Heart left ventricle (tissue), 16 donors: ENCODE data around the gene RAD54L. TPM values are rescaled to one million over a fixed set of nuclear protein-coding genes. Genes with fewer than 3 reads are reported as not detected.
A peak's percentile ranks its signal among the peaks of the same experiment; 100 is the strongest.

Source experiments
- ATAC-seq, 4 donors: fragments of 200-7000 bp; cut with Tn5 transposase; one replicate each; pipeline ENCODE4 v1.9.1; 2020 to 2022; ENCODE audit warnings: moderate library complexity in 4 of 4, mild to moderate bottlenecking in 3 of 4, moderate number of reproducible peaks in 1 of 4
- DNase-seq, 5 donors: peaks; one replicate each; pipeline ENCODE4 v3.0.0-alpha.2; 2020
- H3K27ac ChIP-seq, 12 donors: fragments of 200-600 bp; sonication (generic) in 4 of 12; one replicate each; pipeline versions ENCODE4 v1.5.0 to v1.8.0; 2016 to 2022; ENCODE audit warnings: mild to moderate bottlenecking in 2 of 12
- H3K27me3 ChIP-seq, 9 donors: fragments of 200-600 bp; sonication (generic) in 2 of 9; one replicate each; pipeline versions ENCODE4 v1.5.1 to v1.8.0; 2016 to 2022; ENCODE audit warnings: mild to moderate bottlenecking in 3 of 9
- H3K36me3 ChIP-seq, 9 donors: fragments of 200-600 bp; sonication (generic) in 2 of 9; one replicate each; pipeline versions ENCODE4 v1.5.0 to v1.8.0; 2018 to 2022; ENCODE audit warnings: mild to moderate bottlenecking in 2 of 9
- H3K4me1 ChIP-seq, 12 donors: fragments of 200-600 bp; sonication (generic) in 4 of 12; one replicate each; pipeline versions ENCODE4 v1.5.0 to v1.8.0; 2016 to 2022; ENCODE audit warnings: mild to moderate bottlenecking in 3 of 12
- H3K4me3 ChIP-seq, 12 donors: fragments of 200-600 bp; sonication (generic) in 4 of 12; one replicate each; pipeline versions ENCODE4 v1.5.0 to v1.8.0; 2017 to 2022; ENCODE audit warnings: mild to moderate bottlenecking in 9 of 12, moderate library complexity in 4 of 12
- H3K9me3 ChIP-seq, 12 donors: fragments of 200-600 bp; sonication (generic) in 4 of 12; one replicate each; pipeline versions ENCODE4 v1.5.0 to v1.8.0; 2016 to 2022; ENCODE audit warnings: mild to moderate bottlenecking in 1 of 12
- POLR2A ChIP-seq, 2 donors: fragments of 450-650 bp; IDR thresholded peaks; one replicate each; pipeline ENCODE4 v1.6.1; 2017; ENCODE audit warnings: antibody characterized with exemption in 2 of 2, mild to moderate bottlenecking in 2 of 2, moderate library complexity in 2 of 2
- WGBS, 4 donors: extraction: QIAGEN DNeasy Blood & Tissue Kit in 2 of 4; methylation state at CpG; one replicate each; pipeline versions ENCODE4 v1.1.5 to v1.1.7; 2013 to 2018; 5-methylcytosine and 5-hydroxymethylcytosine counted together
- intact Hi-C, 10 donors: fragments of 100-400 bp; cut with DNase I; formaldehyde crosslinking; loops; one replicate each; pipeline versions ENCODE4 v1.11.1 to v1.14.2; 2022
- long read RNA-seq, 3 donors: library from polyadenylated mRNA; unstranded; transcript quantifications; one replicate each; pipeline ENCODE4 v2.0.0, GENCODE V29; 2020 to 2021
- polyA plus RNA-seq, 2 donors: library from polyadenylated mRNA; stranded (reverse); fragments of 200-250 nt; gene quantifications; one replicate each; pipeline ENCODE4 v1.2.3, GENCODE V29; 2013
- total RNA-seq, 9 donors: library from RNA; depleted of rRNA in 2 of 9; stranded (reverse); fragments of >200 nt in 2 of 9; fragmentation: NEBNext Ultra II Directional in 3 of 9; extraction: Animal tissue kit (Norgen Biotek cat#: 25700) in 3 of 9; gene quantifications; one replicate each; pipeline versions ENCODE4 v1.1.0 to v1.2.4, GENCODE V29; 2016 to 2023
- TF ChIP-seq, protein P1 (sequence below), 12 donors: fragments of 200-600 bp; sonication (generic) in 4 of 12; IDR thresholded peaks; one replicate each; pipeline versions ENCODE4 v1.5.0 to v1.8.0; 2018 to 2022; ENCODE audit warnings: antibody characterized with exemption in 12 of 12, mild to moderate bottlenecking in 5 of 12
- donor health status: ischemic (EF 13 %, LVEDD 7.1; RV severe dilation, severe dysfunction).
- donor health status: healthy with polysubstance abuse.
- donor health status: DM: no; HTN: yes; CAD: no.
- donor health status: DM: no; HTN: no; CAD: no.
- donor health status: ischemic (EF 25% LVEDD 6.9; RV normal size, moderate dysfunction).
- donor health status: ischemic (EF 25% LVEDD 5.7; RV mildly dilated, moderate dysfunction).
- donor health status: healthy.
- donor health status: DM: yes; HTN: yes; CAD: no.
- donor health status: ischemic (EF 35%, LVEDD 5.7; RV mildly dilated, moderate dysfunction).
- donor health status: nonischemic (EF 11% LVEDD 7.7; RV severe dilation, severe dysfunction).
- donor health status: DM: yes; HTN: yes; CAD: no.
- donor health status: PGD.
- donor health status: ischemic (EF 29% LVEDD 5.4; RV normal size, mild dysfunction).
- donor health status: nonischemic (EF 23%, LVEDD 6.1; RV moderate dilation, normal function).

The RAD54L gene
- total RNA-seq (1 to 10 TPM in 4 of 9 donors, under 1 TPM in 4, not detected in 1; 0.44 to 4.0 (median 0.87) TPM), polyA plus RNA-seq (under 1 TPM; 0.30 to 0.33 TPM)
- long read RNA-seq, donor 1, partial matches to known transcripts: 0 of 1 reads
- long read RNA-seq, donor 1, other reads (novel, unspliced or antisense): 1 of 1 reads
- long read RNA-seq, donor 2, partial matches to known transcripts: 0 of 1 reads
- long read RNA-seq, donor 2, other reads (novel, unspliced or antisense): 1 of 1 reads
- long read RNA-seq, donor 3, partial matches to known transcripts: 0 of 3 reads
- long read RNA-seq, donor 3, other reads (novel, unspliced or antisense): 3 of 3 reads

DNA sequence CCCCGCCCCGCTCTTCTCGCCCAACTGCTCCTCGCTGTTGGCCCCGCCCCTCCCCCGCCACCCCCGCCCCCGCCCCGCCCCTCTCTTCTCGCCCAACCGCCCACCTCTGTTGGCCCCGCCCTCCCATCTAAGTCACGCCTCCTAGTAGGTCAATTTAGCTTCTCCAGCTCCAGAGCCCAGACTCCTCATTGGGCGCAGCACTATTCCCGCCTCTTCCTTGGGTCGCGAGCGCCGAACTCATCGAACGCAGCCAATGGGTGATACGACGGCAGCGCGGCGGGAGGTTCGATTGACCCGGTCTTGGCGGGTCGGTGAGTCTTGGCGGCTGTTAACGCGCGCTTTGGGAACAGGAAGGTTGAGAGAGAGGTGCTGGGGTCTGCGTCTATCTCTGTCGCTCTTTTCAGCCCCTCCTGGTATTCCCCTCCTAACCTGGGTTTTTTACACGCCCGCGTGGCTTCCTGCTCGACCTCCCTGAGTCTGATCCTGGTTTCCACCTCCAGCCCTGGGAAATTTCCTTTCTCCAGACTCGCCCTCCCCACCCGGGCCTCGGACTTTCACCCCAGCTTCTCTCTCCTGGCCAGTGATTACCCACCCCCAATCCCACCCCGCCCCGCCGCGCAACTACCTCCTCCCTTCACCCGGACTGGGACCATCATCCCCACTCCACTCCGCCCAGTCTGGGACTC lies at the start of gene RAD54L:
Gene RAD54L (plus strand): TSS at position 328 of the 686 bp plus-strand sequence. CDS start 643 bp downstream, outside the sequence.
- intact Hi-C loops: loop anchor here in 8 of 10 donors (1.0 to 10.0 kb wide), 6 partner anchors 53 to 100 kb away; partner anchors contain the start of genes NSUN4 (in 3 of the 8), LRRC41 (in 2 of the 8) and UQCRH (in 2 of the 8)
- Histone ChIP-seq H3K4me3 (peak within 1 kb of the TSS; percentile 41 to 81 (median 69)), H3K36me3 (no peaks in the 10 kb centered on the region), H3K9me3 (no peaks in the 10 kb centered on the region), H3K27ac (peak within 1 kb of the TSS; percentile 53 to 95 (median 82)), H3K27me3 (no peaks in the 10 kb centered on the region), H3K4me1 (peaks cover 0 to 18% (median 7%) of the 10 kb centered on the region in 12 donors)
- WGBS, 4 donors: 1 to 3% (median 2%) methylated on average over 40 to 49 of the region's 49 CpGs
- ATAC-seq (peak; percentile 95 to 97 (median 96)), DNase-seq (peak; percentile 98 to 99 (median 98))
- no peak for TF ChIP-seq POLR2A (IDR thresholded peaks at IDR 0.05)
- TF ChIP-seq, protein P1, sequence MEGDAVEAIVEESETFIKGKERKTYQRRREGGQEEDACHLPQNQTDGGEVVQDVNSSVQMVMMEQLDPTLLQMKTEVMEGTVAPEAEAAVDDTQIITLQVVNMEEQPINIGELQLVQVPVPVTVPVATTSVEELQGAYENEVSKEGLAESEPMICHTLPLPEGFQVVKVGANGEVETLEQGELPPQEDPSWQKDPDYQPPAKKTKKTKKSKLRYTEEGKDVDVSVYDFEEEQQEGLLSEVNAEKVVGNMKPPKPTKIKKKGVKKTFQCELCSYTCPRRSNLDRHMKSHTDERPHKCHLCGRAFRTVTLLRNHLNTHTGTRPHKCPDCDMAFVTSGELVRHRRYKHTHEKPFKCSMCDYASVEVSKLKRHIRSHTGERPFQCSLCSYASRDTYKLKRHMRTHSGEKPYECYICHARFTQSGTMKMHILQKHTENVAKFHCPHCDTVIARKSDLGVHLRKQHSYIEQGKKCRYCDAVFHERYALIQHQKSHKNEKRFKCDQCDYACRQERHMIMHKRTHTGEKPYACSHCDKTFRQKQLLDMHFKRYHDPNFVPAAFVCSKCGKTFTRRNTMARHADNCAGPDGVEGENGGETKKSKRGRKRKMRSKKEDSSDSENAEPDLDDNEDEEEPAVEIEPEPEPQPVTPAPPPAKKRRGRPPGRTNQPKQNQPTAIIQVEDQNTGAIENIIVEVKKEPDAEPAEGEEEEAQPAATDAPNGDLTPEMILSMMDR (IDR thresholded peaks at IDR 0.05): no peak

DNA sequence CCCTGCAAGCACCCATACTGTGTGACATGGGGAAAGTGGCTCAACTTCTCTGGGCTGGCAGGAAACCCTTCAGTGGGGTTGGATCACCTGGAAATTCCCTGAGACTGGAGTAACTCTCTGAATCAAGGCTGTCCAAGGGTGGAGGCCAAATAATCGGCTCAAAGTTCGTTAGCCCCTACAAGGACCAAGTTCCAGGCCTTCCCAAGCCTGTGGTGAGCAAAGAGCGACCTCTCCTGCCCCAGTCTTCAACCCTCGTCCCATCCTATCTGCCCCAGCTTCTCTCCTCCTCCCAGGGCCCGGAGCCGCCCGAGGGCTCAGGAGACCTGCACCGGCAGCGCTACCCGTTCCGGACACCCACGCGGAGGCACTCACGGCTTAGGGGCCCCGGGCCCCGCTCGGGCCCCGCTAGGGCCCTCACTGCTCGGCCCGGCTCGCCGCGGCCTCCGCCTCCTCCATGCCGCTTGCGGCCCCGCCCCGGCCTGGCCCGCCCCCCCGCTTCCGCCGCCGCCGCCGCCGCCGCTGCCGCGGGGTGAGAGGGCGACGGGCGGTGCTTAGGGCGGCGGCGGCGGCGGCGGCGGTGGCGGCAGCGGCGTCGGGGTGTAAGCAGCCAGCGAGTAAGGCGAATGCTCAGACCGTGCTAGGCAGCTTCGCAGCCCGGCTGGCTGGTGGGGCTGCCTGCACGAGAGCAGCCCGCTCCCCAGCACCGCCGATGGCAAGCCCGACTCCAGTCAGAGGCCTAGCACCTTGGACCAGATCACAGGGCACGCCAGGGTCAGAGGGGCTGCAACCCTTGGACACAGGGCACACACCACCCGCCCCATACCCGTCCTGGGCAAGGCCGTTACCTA lies 49.4 kb upstream of the RAD54L start, which contains the start of gene POMGNT1:
Gene POMGNT1 (minus strand): TSS at position 471 of the 848 bp plus-strand sequence. CDS start 613 bp downstream, outside the sequence.
- WGBS, 4 donors: 0 to 3% (median 1%) methylated on average over 12 to 67 of the region's 67 CpGs
- ATAC-seq: peak; percentile 48 to 88 (median 84)
- peak within 1 kb of the TSS; percentile 71 to 97 (median 82) for H3K4me3 ChIP-seq
- intact Hi-C loops: no loop called here
- H3K9me3 ChIP-seq: no peaks in the 10 kb centered on the region
- DNase-seq: peak; percentile 72 to 87 (median 76)
- H3K27ac ChIP-seq: peak within 1 kb of the TSS; percentile 74 to 95 (median 86)
- H3K36me3 ChIP-seq: peaks cover 0 to 37% (median 24%) of the 10 kb centered on the region in 9 donors
- H3K27me3 ChIP-seq: no peaks in the 10 kb centered on the region
- peak in 1 of 2 donors; percentile 73 for TF ChIP-seq POLR2A (IDR thresholded peaks at IDR 0.05)
- TF ChIP-seq, protein P1 (IDR thresholded peaks at IDR 0.05): peak in 5 of 12 donors; percentile 8 to 40 (median 26)
- H3K4me1 ChIP-seq: peaks cover 0 to 52% (median 29%) of the 10 kb centered on the region in 12 donors

DNA sequence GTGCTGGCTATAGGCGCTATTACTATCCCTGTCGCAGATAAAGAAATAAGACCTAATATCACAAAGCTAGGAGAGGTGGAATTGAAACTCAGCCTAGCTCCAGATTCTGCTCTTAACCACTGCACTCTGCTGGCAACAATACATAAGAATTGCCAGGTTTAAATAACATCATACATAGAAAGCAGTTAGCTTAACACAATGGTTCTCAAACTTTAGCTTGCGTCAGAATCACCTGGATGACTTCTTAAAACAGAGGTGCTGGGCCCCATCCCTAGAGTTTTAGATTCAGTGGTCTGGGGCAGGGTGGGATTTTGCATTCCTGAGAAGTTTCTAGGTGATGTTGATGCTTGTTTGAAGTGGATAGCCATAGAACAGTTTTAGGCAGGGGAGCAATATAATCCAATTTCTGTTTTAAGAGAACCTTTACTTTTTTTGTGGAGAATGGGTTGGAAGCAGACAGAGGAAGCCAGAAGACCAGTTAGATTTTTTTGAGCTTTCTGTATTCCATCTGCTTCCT lies 48.3 kb upstream of the RAD54L start:
- Histone ChIP-seq H3K4me1 (peaks cover 0 to 60% (median 33%) of the 10 kb centered on the region in 12 donors), H3K9me3 (no peaks in the 10 kb centered on the region), H3K27me3 (no peaks in the 10 kb centered on the region), H3K4me3 (peak overlapping the region in 11 of 12 donors; percentile 71 to 97 (median 82)), H3K36me3 (peaks cover 0 to 26% (median 13%) of the 10 kb centered on the region in 9 donors), H3K27ac (peak overlapping the region in 8 of 12 donors; percentile 83 to 95 (median 88))
- TF ChIP-seq POLR2A (IDR thresholded peaks at IDR 0.05): no peak
- TF ChIP-seq, protein P1 (IDR thresholded peaks at IDR 0.05): no peak
- DNase-seq (no peak), ATAC-seq (no peak)
- intact Hi-C loops: no loop called here
- WGBS, 4 donors: 51 to 73% (median 66%) methylated on average over 3 of the region's 3 CpGs
